IMR-90 (cell line): ENCODE data around the gene TP53BP2.
A peak's percentile ranks its signal among the peaks of the same experiment; 100 is the strongest.

Experiments
- BHLHE40 ChIP-seq: fragments of 150-350 bp; IDR thresholded peaks from 2 replicates; pipeline ENCODE4 v1.6.1; 2016; ENCODE audit warnings: mild to moderate bottlenecking, low read depth, low read length
- CEBPB ChIP-seq: IDR thresholded peaks from 2 replicates; pipeline ENCODE4 v1.6.1; 2012; ENCODE audit warnings: low read depth, low read length, improper control_type of control experiment
- FOS ChIP-seq: fragments of 150-350 bp; IDR thresholded peaks from 2 replicates; pipeline ENCODE4 v1.6.1; 2016; ENCODE audit warnings: low read depth, low read length
- MAZ ChIP-seq: IDR thresholded peaks from 2 replicates; pipeline ENCODE4 v1.6.1; 2012; ENCODE audit warnings: low read depth, mild to moderate bottlenecking, low read length, improper control_type of control experiment, moderate library complexity, borderline replicate concordance
- MXI1 ChIP-seq: IDR thresholded peaks from 2 replicates; pipeline ENCODE4 v1.6.1; 2012; ENCODE audit warnings: low read depth, mild to moderate bottlenecking, low read length, moderate library complexity, borderline replicate concordance
- POLR2A ChIP-seq: IDR thresholded peaks from 2 replicates; pipeline ENCODE4 v1.6.1; 2012; ENCODE audit warnings: mild to moderate bottlenecking, low read depth, low read length
- RAD21 ChIP-seq: IDR thresholded peaks from 2 replicates; pipeline ENCODE4 v1.6.1; 2012; ENCODE audit warnings: low read length, improper control_type of control experiment
- RFX5 ChIP-seq: IDR thresholded peaks from 2 replicates; pipeline ENCODE4 v1.8.0; 2012; ENCODE audit warnings: low read depth, mild to moderate bottlenecking, low read length, moderate library complexity
- SMC3 ChIP-seq: fragments of 150-350 bp; IDR thresholded peaks from 2 replicates; pipeline ENCODE4 v1.6.1; 2016; ENCODE audit warnings: low read depth, mild to moderate bottlenecking, antibody characterized with exemption, low read length, moderate library complexity
- TF ChIP-seq, protein P1 (sequence below): conservative IDR thresholded peaks from 2 replicates; pipeline ENCODE4 v1.5.1; 2012; ENCODE audit warnings: mild to moderate bottlenecking, low read depth, low read length, improper control_type of control experiment
- TF ChIP-seq, protein P2 (sequence below): fragments of 150-350 bp; IDR thresholded peaks from 2 replicates; pipeline ENCODE4 v1.6.1; 2017; ENCODE audit warnings: mild to moderate bottlenecking, antibody characterized with exemption, low read length, low read depth
- TF ChIP-seq, protein P3 (sequence below): fragments of 150-350 bp; IDR thresholded peaks from 2 replicates; pipeline ENCODE4 v1.6.1; 2016; ENCODE audit warnings: low read depth, mild to moderate bottlenecking, low read length, moderate library complexity, borderline replicate concordance

DNA sequence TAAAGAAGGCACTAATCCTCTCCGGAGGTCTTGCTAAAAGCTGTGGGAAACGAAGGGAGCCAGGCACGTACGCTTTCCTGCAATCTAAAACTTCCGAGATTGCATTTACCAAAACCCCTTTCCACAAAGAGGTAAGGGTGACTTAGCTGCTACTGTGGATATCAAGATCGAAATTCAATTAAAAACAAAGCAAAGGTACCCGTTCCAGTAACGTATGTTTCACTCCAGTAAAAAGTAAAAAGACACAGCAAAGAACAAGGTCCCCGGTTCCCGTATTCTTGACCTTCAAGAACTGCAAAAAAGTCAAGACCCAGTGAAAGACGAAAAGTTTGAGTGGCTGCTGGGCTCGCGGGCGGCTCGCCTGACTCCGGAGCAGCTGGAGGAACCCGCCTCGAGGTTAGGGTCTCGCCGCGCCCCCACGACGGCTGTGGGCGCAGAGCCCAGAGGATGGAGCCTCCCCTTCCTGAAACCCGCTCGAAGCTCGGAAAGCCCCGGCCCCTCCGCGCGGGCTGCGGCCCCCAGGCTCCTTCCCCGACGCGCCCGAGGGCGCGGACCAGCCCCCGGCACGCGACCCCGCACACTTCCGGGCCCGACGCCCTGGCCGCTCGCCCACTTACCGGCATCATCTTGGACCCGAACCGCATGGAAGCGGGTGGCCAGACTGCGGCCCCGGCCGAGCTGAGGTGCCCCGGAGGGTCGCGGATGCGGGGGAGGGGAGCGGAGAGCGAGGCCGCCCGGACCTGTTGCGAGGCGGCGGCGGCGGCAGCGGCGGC lies 524 bp downstream of the TP53BP2 start:
- TF ChIP-seq, protein P1, sequence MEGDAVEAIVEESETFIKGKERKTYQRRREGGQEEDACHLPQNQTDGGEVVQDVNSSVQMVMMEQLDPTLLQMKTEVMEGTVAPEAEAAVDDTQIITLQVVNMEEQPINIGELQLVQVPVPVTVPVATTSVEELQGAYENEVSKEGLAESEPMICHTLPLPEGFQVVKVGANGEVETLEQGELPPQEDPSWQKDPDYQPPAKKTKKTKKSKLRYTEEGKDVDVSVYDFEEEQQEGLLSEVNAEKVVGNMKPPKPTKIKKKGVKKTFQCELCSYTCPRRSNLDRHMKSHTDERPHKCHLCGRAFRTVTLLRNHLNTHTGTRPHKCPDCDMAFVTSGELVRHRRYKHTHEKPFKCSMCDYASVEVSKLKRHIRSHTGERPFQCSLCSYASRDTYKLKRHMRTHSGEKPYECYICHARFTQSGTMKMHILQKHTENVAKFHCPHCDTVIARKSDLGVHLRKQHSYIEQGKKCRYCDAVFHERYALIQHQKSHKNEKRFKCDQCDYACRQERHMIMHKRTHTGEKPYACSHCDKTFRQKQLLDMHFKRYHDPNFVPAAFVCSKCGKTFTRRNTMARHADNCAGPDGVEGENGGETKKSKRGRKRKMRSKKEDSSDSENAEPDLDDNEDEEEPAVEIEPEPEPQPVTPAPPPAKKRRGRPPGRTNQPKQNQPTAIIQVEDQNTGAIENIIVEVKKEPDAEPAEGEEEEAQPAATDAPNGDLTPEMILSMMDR = no peak
- TF ChIP-seq POLR2A (no peak), SMC3 (no peak), BHLHE40 (peak; percentile 91), CEBPB (no peak), RFX5 (no peak), MXI1 (no peak), FOS (no peak), RAD21 (no peak), MAZ (peak; percentile 47; the same call in 1 of the 2 replicates)
- TF ChIP-seq, protein P2, sequence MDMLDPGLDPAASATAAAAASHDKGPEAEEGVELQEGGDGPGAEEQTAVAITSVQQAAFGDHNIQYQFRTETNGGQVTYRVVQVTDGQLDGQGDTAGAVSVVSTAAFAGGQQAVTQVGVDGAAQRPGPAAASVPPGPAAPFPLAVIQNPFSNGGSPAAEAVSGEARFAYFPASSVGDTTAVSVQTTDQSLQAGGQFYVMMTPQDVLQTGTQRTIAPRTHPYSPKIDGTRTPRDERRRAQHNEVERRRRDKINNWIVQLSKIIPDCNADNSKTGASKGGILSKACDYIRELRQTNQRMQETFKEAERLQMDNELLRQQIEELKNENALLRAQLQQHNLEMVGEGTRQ = no peak
- TF ChIP-seq, protein P3, sequence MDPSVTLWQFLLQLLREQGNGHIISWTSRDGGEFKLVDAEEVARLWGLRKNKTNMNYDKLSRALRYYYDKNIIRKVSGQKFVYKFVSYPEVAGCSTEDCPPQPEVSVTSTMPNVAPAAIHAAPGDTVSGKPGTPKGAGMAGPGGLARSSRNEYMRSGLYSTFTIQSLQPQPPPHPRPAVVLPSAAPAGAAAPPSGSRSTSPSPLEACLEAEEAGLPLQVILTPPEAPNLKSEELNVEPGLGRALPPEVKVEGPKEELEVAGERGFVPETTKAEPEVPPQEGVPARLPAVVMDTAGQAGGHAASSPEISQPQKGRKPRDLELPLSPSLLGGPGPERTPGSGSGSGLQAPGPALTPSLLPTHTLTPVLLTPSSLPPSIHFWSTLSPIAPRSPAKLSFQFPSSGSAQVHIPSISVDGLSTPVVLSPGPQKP = no peak
